SU-DHL-6 (cell line): Measurements from ENCODE around the gene SLC30A3.

Experiments
- H2AFZ ChIP-seq: fragments of 200-600 bp; sonication (generic); 2 replicates; pipeline ENCODE4 v1.6.1; 2014; ENCODE audit warnings: low read depth, mild to moderate bottlenecking, moderate library complexity, mixed read lengths, antibody characterized with exemption, low read length; ENCODE audit not compliant: severe bottlenecking
- H3F3A ChIP-seq: fragments of 200-600 bp; shearing (Covaris generic); 2 replicates; pipeline ENCODE4 v1.6.0; 2016; ENCODE audit warnings: antibody characterized with exemption, mild to moderate bottlenecking; ENCODE audit not compliant: insufficient read depth
- H3K27ac ChIP-seq: fragments of 200-600 bp; sonication (generic); 2 replicates; pipeline ENCODE4 v1.5.1; 2016; ENCODE audit warnings: low read depth, mild to moderate bottlenecking, low read length, moderate library complexity, mixed read lengths
- H3K27me3 ChIP-seq: fragments of 200-600 bp; sonication (generic), shearing (Covaris generic); 2 replicates; pipeline ENCODE4 v1.6.0; 2014; ENCODE audit warnings: mild to moderate bottlenecking, low read length
- H3K36me3 ChIP-seq: fragments of 200-600 bp; sonication (generic); 2 replicates; pipeline ENCODE4 v1.6.1; 2014; ENCODE audit warnings: mild to moderate bottlenecking, low read length, mixed read lengths
- H3K4me2 ChIP-seq: fragments of 300-600, 200-600 bp; shearing (Covaris generic), sonication (generic); 2 replicates; pipeline ENCODE4 v1.6.0; 2014; ENCODE audit warnings: low read length, low read depth, mild to moderate bottlenecking; ENCODE audit not compliant: poor library complexity, severe bottlenecking
- H3K4me3 ChIP-seq: fragments of 200-600 bp; sonication (generic); 2 replicates; pipeline ENCODE4 v1.5.1; 2014; ENCODE audit warnings: antibody characterized with exemption, low read length, mild to moderate bottlenecking, mixed read lengths; ENCODE audit not compliant: insufficient read depth, poor library complexity, severe bottlenecking
- H3K79me2 ChIP-seq: fragments of 200-600 bp; sonication (generic); 2 replicates; pipeline ENCODE4 v1.6.1; 2014; ENCODE audit warnings: mild to moderate bottlenecking, low read length, moderate library complexity; ENCODE audit not compliant: insufficient read depth
- H3K9ac ChIP-seq: fragments of 200-600 bp; sonication (generic); 2 replicates; pipeline ENCODE4 v1.7.0; 2014; ENCODE audit warnings: mild to moderate bottlenecking, low read length
- H3K9me2 ChIP-seq: fragments of 200-600 bp; sonication (generic); replicated peaks from 2 replicates; pipeline ENCODE4 v1.6.1; 2014; ENCODE audit warnings: low read length; ENCODE audit not compliant: insufficient read depth
- H3K9me3 ChIP-seq: fragments of 200-600 bp; sonication (generic); 2 replicates; pipeline ENCODE4 v1.6.1; 2014; ENCODE audit warnings: low read length, mixed read lengths; ENCODE audit not compliant: insufficient read depth
- H4K20me1 ChIP-seq: fragments of 200-600 bp; sonication (generic); 2 replicates; pipeline ENCODE4 v1.6.1; 2014; ENCODE audit warnings: low read depth, mild to moderate bottlenecking, antibody characterized with exemption, low read length, moderate library complexity, mixed read lengths
- EZH2phosphoT487 ChIP-seq: fragments of 200-600 bp; sonication (generic), shearing (Covaris generic); conservative IDR thresholded peaks from 2 replicates; pipeline ENCODE4 v1.6.1; 2018; ENCODE audit warnings: mild to moderate bottlenecking, antibody characterized with exemption, low read length, moderate library complexity, mixed read lengths
- TF ChIP-seq, protein P1 (sequence below): fragments of 200-600 bp; sonication (generic); IDR thresholded peaks from one replicate; pipeline ENCODE4 v1.5.1; 2017; ENCODE audit warnings: antibody characterized with exemption, mild to moderate bottlenecking, low read length, moderate library complexity; ENCODE audit not compliant: insufficient read depth, poor library complexity, severe bottlenecking

The SLC30A3 gene

DNA sequence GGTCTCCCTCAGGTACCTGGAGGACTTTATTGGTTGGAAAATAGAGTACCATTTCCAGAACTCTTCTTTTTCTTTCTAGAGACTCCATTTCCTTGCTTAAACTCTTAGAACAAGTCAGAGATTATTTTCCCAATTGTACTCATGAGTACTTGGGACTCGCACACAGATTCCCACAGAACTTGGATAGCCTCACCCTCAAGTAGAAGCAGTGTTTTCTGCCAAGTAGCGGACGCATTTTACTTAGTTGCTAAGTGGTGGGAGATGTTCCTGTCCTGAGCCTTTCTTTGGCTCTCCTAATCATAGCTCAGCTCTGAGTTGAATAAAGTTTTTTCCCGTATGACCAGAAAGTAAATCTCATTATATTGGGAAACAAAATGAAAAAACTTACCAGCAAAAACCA, 17.2 kb downstream of the SLC30A3 start:
- H3K36me3 ChIP-seq, result no peaks in the 10 kb centered on the region
- no peak overlapping the region for H3K4me2 ChIP-seq
- no peak overlapping the region for H3K27ac ChIP-seq
- H4K20me1 ChIP-seq, result no peaks in the 10 kb centered on the region
- H3K9ac ChIP-seq, result no peak overlapping the region
- no peak overlapping the region for H2AFZ ChIP-seq
- no peak overlapping the region for H3K4me3 ChIP-seq
- no peaks in the 10 kb centered on the region for H3K27me3 ChIP-seq
- H3F3A ChIP-seq, result peaks cover 15% of the 10 kb centered on the region; the same call in 1 of the 2 replicates
- no peaks in the 10 kb centered on the region for H3K9me3 ChIP-seq
- no peaks in the 10 kb centered on the region for H3K79me2 ChIP-seq
- H3K9me2 ChIP-seq, result no peaks in the 10 kb centered on the region
- TF ChIP-seq, protein P1, sequence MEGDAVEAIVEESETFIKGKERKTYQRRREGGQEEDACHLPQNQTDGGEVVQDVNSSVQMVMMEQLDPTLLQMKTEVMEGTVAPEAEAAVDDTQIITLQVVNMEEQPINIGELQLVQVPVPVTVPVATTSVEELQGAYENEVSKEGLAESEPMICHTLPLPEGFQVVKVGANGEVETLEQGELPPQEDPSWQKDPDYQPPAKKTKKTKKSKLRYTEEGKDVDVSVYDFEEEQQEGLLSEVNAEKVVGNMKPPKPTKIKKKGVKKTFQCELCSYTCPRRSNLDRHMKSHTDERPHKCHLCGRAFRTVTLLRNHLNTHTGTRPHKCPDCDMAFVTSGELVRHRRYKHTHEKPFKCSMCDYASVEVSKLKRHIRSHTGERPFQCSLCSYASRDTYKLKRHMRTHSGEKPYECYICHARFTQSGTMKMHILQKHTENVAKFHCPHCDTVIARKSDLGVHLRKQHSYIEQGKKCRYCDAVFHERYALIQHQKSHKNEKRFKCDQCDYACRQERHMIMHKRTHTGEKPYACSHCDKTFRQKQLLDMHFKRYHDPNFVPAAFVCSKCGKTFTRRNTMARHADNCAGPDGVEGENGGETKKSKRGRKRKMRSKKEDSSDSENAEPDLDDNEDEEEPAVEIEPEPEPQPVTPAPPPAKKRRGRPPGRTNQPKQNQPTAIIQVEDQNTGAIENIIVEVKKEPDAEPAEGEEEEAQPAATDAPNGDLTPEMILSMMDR, result no peak
- TF ChIP-seq EZH2phosphoT487, result no peak

DNA sequence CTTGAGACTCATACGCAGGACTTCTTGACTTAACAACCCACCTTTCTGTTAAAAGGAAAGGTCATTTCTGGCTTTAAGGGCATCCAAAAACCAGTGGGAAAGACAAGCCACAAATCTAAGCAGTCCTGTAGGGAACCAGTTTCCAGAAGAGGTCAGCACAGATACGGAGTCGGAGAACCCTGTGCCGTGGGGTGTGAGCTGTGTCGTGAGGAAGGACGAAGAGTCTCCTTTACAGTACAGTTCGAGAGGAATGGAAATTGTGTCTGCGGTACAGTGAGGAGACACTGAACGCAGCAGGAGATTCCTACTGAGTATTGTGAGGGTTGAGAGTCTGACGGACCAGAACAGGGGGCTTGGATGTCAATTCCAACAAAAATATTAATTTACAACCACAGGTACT, 17.7 kb downstream of the SLC30A3 start:
- Histone ChIP-seq H3K9me3 (no peaks in the 10 kb centered on the region), H3K9ac (no peak overlapping the region), H4K20me1 (no peaks in the 10 kb centered on the region), H3K36me3 (no peaks in the 10 kb centered on the region), H3K79me2 (no peaks in the 10 kb centered on the region), H3K27me3 (no peaks in the 10 kb centered on the region), H2AFZ (no peak overlapping the region), H3K9me2 (no peaks in the 10 kb centered on the region), H3K4me3 (no peak overlapping the region), H3K27ac (no peak overlapping the region), H3K4me2 (no peak overlapping the region), H3F3A (peaks cover 15% of the 10 kb centered on the region; the same call in 1 of the 2 replicates)
- TF ChIP-seq, protein P1, result no peak
- TF ChIP-seq EZH2phosphoT487, result no peak

DNA sequence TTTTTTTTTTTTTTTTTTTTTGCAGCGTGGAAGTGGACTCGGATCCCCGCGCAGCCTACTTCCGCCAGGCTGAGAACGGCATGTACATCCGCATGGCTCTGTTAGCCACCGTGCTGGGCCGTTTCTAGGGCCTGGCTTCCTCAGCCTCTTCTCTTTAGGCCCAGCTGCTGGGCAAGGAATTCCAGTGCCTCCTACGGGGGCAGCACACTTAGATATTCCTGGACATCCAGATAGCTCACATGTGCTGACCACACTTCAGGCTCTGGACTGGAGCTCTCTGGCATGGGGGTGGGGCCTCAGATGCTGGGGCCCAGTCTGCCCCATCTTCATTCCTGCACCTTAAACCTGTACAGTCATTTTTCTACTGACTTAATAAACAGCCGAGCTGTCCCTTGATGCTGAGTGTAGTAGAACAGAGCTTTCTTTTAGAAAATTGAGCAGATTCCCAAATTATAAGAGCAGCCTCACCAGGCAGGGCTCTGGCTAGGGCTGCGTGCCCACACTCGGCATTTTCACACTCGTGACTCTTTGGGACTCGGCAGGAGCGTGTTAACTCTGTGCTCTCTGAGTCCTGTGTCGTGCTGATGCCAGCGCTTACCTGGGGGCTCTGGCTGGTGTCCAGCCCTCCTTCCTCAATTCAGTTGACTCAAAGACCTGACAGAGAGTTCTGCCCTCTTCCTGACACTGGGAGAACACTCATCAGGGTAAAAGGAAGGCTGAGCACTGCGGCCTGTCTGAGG, 19.3 kb downstream of the SLC30A3 start:
- Histone ChIP-seq H3K27ac (no peak overlapping the region), H3K4me2 (no peak overlapping the region), H3F3A (peaks cover 15% of the 10 kb centered on the region; the same call in 1 of the 2 replicates), H4K20me1 (no peaks in the 10 kb centered on the region), H3K9ac (no peak overlapping the region), H3K4me3 (no peak overlapping the region), H3K79me2 (no peaks in the 10 kb centered on the region), H3K27me3 (no peaks in the 10 kb centered on the region), H3K36me3 (no peaks in the 10 kb centered on the region; the same call in 1 of the 2 replicates), H3K9me3 (no peaks in the 10 kb centered on the region), H2AFZ (no peak overlapping the region), H3K9me2 (no peaks in the 10 kb centered on the region)
- TF ChIP-seq, protein P1, result no peak
- TF ChIP-seq EZH2phosphoT487, result no peak
